Glutamatergic neuron (in vitro differentiated cells): ENCODE data around the gene RASIP1. TPM values are rescaled to one million over a fixed set of nuclear protein-coding genes. Genes with fewer than 3 reads are reported as not detected.
A peak's percentile ranks its signal among the peaks of the same experiment; 100 is the strongest.

Experiments used
- DNase-seq: peaks from one replicate; pipeline ENCODE4 v3.0.0; 2022
- H3K27ac Mint-ChIP-seq: one replicate; pipeline ENCODE4 v1.8.0; 2020; ENCODE audit warnings: mild to moderate bottlenecking, mixed read lengths, inconsistent platforms; ENCODE audit not compliant: unreplicated experiment
- H3K27me3 Mint-ChIP-seq: one replicate; pipeline ENCODE4 v1.8.0; 2020; ENCODE audit warnings: mild to moderate bottlenecking, moderate library complexity, mixed read lengths, inconsistent platforms; ENCODE audit not compliant: unreplicated experiment
- H3K36me3 Mint-ChIP-seq: one replicate; pipeline ENCODE4 v1.8.0; 2020; ENCODE audit warnings: mild to moderate bottlenecking, mixed read lengths, inconsistent platforms; ENCODE audit not compliant: unreplicated experiment
- H3K4me1 Mint-ChIP-seq: one replicate; pipeline ENCODE4 v1.8.0; 2020; ENCODE audit warnings: mild to moderate bottlenecking, low read depth, mixed read lengths, inconsistent platforms; ENCODE audit not compliant: unreplicated experiment
- H3K4me3 Mint-ChIP-seq: one replicate; pipeline ENCODE4 v1.8.0; 2020; ENCODE audit warnings: mild to moderate bottlenecking, mixed read lengths, inconsistent platforms; ENCODE audit not compliant: unreplicated experiment
- H3K9me3 Mint-ChIP-seq: one replicate; pipeline ENCODE4 v1.8.0; 2020; ENCODE audit warnings: mild to moderate bottlenecking, moderate library complexity, mixed read lengths, inconsistent platforms; ENCODE audit not compliant: unreplicated experiment
- total RNA-seq: library from RNA; stranded (reverse); fragmentation: NEBNext Ultra II Directional; extraction: Animal tissue kit (Norgen Biotek cat#: 25700); gene quantifications from one replicate; pipeline ENCODE4 v1.2.1, GENCODE V29; 2021; ENCODE audit not compliant: unreplicated experiment
- TF ChIP-seq, protein P1 (sequence below): fragments of 200-600 bp; sonication (generic); IDR thresholded peaks from one replicate; pipeline ENCODE4 v1.5.0; 2021; ENCODE audit not compliant: partially characterized antibody, unreplicated experiment

Gene RASIP1
- total RNA-seq, 1 donor from 2014 or later: 6.2 TPM

DNA sequence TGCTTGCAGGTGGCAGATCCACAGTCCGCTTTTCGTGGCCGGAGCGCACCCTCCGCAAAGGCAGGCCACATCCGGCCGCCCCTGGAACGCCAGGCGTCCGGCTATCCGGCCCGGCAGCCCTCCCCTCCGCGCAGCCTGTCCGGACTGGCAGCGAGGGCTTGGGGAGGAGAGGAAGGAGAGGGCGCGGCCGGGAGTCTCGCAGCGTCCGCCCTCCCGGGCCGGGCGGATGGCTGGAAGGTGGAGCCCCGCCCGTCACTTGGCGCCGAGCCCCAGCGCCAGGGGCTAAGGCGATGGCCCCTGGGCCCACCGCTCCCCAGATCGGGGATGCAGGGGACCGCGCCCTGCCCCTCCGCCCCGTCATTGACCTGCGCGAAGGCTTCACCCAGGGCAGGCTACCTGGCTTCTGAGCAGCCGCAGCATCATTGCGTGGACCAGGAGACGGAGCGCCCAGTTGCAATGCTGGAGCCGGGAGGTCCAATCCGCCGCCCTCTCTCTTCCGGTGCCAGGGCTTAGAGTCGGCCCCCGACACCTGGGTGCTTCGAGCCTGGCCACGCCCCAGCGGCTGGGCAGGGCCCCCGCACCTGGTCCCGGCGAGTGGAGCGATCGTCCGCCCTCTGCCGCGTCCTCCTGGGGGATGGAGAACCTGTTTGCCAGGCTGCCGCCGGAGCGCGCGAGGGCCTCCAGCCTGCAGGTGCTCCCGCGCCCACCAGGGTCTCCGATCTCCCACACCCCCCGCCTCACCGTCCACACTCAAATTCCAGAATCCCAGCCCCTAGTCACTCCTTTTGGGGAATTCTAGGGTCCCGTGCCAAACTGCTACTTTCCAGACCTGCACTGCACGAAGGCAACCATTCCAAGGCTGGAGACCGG is 12.3 kb upstream of the RASIP1 start, which contains the start of gene FUT1:
Gene FUT1, minus strand, starts transcription at position 146 of the 870 bp plus-strand sequence. CDS start 1,360 bp downstream, outside the sequence.
- TF ChIP-seq, protein P1, sequence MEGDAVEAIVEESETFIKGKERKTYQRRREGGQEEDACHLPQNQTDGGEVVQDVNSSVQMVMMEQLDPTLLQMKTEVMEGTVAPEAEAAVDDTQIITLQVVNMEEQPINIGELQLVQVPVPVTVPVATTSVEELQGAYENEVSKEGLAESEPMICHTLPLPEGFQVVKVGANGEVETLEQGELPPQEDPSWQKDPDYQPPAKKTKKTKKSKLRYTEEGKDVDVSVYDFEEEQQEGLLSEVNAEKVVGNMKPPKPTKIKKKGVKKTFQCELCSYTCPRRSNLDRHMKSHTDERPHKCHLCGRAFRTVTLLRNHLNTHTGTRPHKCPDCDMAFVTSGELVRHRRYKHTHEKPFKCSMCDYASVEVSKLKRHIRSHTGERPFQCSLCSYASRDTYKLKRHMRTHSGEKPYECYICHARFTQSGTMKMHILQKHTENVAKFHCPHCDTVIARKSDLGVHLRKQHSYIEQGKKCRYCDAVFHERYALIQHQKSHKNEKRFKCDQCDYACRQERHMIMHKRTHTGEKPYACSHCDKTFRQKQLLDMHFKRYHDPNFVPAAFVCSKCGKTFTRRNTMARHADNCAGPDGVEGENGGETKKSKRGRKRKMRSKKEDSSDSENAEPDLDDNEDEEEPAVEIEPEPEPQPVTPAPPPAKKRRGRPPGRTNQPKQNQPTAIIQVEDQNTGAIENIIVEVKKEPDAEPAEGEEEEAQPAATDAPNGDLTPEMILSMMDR: peak; percentile 58
- peaks cover 18% of the 10 kb centered on the region for H3K27me3 Mint-ChIP-seq
- H3K27ac Mint-ChIP-seq: peak within 1 kb of the TSS; percentile 55
- H3K4me3 Mint-ChIP-seq: peak within 1 kb of the TSS; percentile 92
- peaks cover 2% of the 10 kb centered on the region for H3K9me3 Mint-ChIP-seq
- peak; percentile 60 for DNase-seq
- peaks cover 7% of the 10 kb centered on the region for H3K4me1 Mint-ChIP-seq
- H3K36me3 Mint-ChIP-seq: no peaks in the 10 kb centered on the region

DNA sequence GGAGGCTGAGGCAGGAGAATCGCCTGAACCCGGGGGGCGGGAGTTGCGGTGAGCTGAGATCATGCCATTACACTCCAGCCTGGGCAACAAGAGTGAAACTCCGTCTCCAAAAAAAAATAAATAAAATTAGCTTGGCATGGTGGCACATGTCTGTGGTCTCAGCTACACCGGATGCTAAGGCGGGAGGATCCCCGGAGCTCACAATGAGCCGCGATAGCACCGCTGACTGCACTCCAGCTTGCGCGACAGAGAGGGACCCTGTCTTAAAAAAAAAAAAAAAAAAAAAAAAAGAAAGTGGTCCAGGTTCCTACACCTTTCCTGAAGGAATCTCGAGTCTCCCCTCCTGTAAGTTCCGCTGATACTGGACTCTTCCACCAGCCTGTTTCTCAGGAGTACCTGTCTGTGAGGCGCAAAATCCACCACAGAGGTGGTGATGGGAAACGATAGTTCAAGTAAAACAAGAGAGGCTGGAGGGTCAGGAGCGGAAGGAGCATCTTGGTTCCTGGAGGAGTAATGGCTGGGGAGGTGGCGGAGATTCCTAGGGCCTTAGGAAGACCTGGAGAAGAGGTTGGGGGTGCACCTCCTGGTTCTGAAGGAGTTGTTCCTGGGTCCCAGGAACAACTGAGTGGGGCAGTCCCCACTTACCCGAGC is 11.6 kb upstream of the RASIP1 start:
- Mint-ChIP-seq H3K4me3 (peak overlapping the region; percentile 84), H3K4me1 (peaks cover 7% of the 10 kb centered on the region), H3K9me3 (peaks cover 2% of the 10 kb centered on the region), H3K27me3 (peaks cover 18% of the 10 kb centered on the region), H3K27ac (peak overlapping the region; percentile 15), H3K36me3 (no peaks in the 10 kb centered on the region)
- no peak for DNase-seq
- TF ChIP-seq, protein P1: no peak

- TF ChIP-seq, protein P1: no peak
- Mint-ChIP-seq H3K27me3 (peaks cover 18% of the 10 kb centered on the region), H3K4me3 (peak overlapping the region; percentile 74), H3K36me3 (no peaks in the 10 kb centered on the region), H3K27ac (no peak overlapping the region), H3K4me1 (peaks cover 7% of the 10 kb centered on the region), H3K9me3 (peaks cover 6% of the 10 kb centered on the region)
- DNase-seq: no peak
Observed at GRCh38 chr19:48750771-48751504, 10.5 kb upstream of the RASIP1 start.

- H3K4me3 Mint-ChIP-seq: no peak overlapping the region
Observed at GRCh38 chr19:48750351-48750750, 9.9 kb upstream of the RASIP1 start.

More at GRCh38 chr19:48750351-48750750, 9.9 kb upstream of the RASIP1 start:
- Mint-ChIP-seq H3K9me3 (peaks cover 6% of the 10 kb centered on the region), H3K27me3 (peaks cover 18% of the 10 kb centered on the region), H3K4me1 (peaks cover 7% of the 10 kb centered on the region), H3K36me3 (no peaks in the 10 kb centered on the region), H3K27ac (no peak overlapping the region)
- TF ChIP-seq, protein P1: no peak
- no peak for DNase-seq
